ENCODE data around the gene PTPRT. TPM values are rescaled to one million over a fixed set of nuclear protein-coding genes. Genes with fewer than 3 reads are reported as not detected.

PTPRT gene
- total RNA-seq, 1 experiment from 2014 or later = 0.13 TPM

GRCh38 chr20:42067174-42067573, 1122.5 kb downstream of the PTPRT start:
- no peaks in the 10 kb centered on the region; the same call in none of the 2 replicates for H3K27me3 Mint-ChIP-seq (ENCODE audit: low read depth)
- H2AK5ac ChIP-seq (ENCODE audit: insufficient read length, low read length) = no peak overlapping the region
- H3K79me1 ChIP-seq (ENCODE audit: insufficient read depth, low read depth, low read length, poor library complexity, severe bottlenecking) = no peaks in the 10 kb centered on the region
- H2BK120ac ChIP-seq (ENCODE audit: low read depth, low read length, poor library complexity, severe bottlenecking) = no peak overlapping the region
- no peak overlapping the region for H2AFZ ChIP-seq (ENCODE audit: low read length)
- no peak overlapping the region for H3K23ac ChIP-seq (ENCODE audit: insufficient read length, low read depth, low read length)
- no peak overlapping the region for H3K9ac ChIP-seq (ENCODE audit: extremely low read depth, insufficient read length, low read length)
- 0 out of 4 replicates have a peak, but pooled peaks cover 0 to under 1% of the 10 kb centered on the region in 2 experiments for H3K4me1 Mint-ChIP-seq
- H3K27ac Mint-ChIP-seq = no peak overlapping the region; a peak in 1 of 7 replicates
- H4K8ac ChIP-seq (replicated peaks; ENCODE audit: insufficient read length, low read depth, low read length) = no peak overlapping the region
- H4K20me1 ChIP-seq (ENCODE audit: control insufficient read depth, insufficient read depth, insufficient read length) = no peaks in the 10 kb centered on the region
- H4K91ac ChIP-seq (ENCODE audit: insufficient read length, low read depth, low read length) = no peak overlapping the region
- H3K4ac ChIP-seq (ENCODE audit: low read depth, low read length) = no peak overlapping the region
- no peak overlapping the region for H2BK15ac ChIP-seq (ENCODE audit: low read depth, low read length)
- H2BK12ac ChIP-seq (ENCODE audit: insufficient read length, low read depth, low read length) = no peak overlapping the region
- no peak overlapping the region for H2BK20ac ChIP-seq (ENCODE audit: low read depth, low read length, poor library complexity, severe bottlenecking)
- H3K4me2 ChIP-seq (ENCODE audit: insufficient read depth, insufficient read length, low read length) = no peak overlapping the region
- H3K14ac ChIP-seq (ENCODE audit: insufficient read depth, low read length) = no peak overlapping the region
- no peaks in the 10 kb centered on the region for H3K27me3 ChIP-seq (ENCODE audit: insufficient read depth, low read length)
- H3K4me1 ChIP-seq (ENCODE audit: insufficient read depth, low read length) = no peaks in the 10 kb centered on the region
- no peak overlapping the region for H3K18ac ChIP-seq (ENCODE audit: insufficient read length, low read depth, low read length)
- no peak overlapping the region for H3K56ac ChIP-seq (ENCODE audit: insufficient read length, low read depth, low read length)
- no peak overlapping the region for H3K4me3 Mint-ChIP-seq
- H2BK5ac ChIP-seq (ENCODE audit: insufficient read length, low read length) = no peak overlapping the region
- no peaks in the 10 kb centered on the region for H3K9me3 ChIP-seq (ENCODE audit: control insufficient read depth, low read depth, low read length)
- no peaks in the 10 kb centered on the region for H3K79me2 ChIP-seq (ENCODE audit: insufficient read depth, low read length)
- no peak overlapping the region for H4K5ac ChIP-seq (ENCODE audit: insufficient read length, low read depth, low read length)
- WGBS (ENCODE audit: extremely low coverage, insufficient read length, low lambda C conversion rate) = no CpG with 5 or more reads among the region's 5 CpGs
- TF ChIP-seq CTCF (conservative IDR thresholded peaks at IDR 0.05) = no peak
- DNase-seq = no peak
- no peaks in the 10 kb centered on the region for H3K9me3 Mint-ChIP-seq
- no peaks in the 10 kb centered on the region for H3K23me2 ChIP-seq (ENCODE audit: insufficient read length, low read depth, low read length, poor library complexity, severe bottlenecking)
- H3K27ac ChIP-seq (ENCODE audit: insufficient read length, low read depth, low read length) = no peak overlapping the region
- no peaks in the 10 kb centered on the region for H3K36me3 Mint-ChIP-seq (ENCODE audit: insufficient read depth in 1 of 3, low read depth in 3 of 3)
- H3T11ph ChIP-seq (ENCODE audit: low read length) = no peak overlapping the region
